NB4 (cell line): ENCODE results near the gene FBXO21.

Experiments used
- MYC ChIP-seq: IDR thresholded peaks from 2 replicates; pipeline ENCODE4 v1.6.1; 2011; ENCODE audit warnings: low read depth, low read length
- POLR2A ChIP-seq: IDR thresholded peaks from 2 replicates; pipeline ENCODE4 v1.6.1; 2011; ENCODE audit warnings: mild to moderate bottlenecking; ENCODE audit not compliant: insufficient read length; ENCODE audit errors: extremely low read depth
- TF ChIP-seq, protein P1 (sequence below): IDR thresholded peaks from one replicate; pipeline ENCODE4 v1.5.1; 2012; ENCODE audit warnings: low read depth, low read length
- TF ChIP-seq, protein P2 (sequence below): IDR thresholded peaks from 2 replicates; pipeline ENCODE4 v1.6.1; 2011; ENCODE audit warnings: low read depth, low read length

DNA sequence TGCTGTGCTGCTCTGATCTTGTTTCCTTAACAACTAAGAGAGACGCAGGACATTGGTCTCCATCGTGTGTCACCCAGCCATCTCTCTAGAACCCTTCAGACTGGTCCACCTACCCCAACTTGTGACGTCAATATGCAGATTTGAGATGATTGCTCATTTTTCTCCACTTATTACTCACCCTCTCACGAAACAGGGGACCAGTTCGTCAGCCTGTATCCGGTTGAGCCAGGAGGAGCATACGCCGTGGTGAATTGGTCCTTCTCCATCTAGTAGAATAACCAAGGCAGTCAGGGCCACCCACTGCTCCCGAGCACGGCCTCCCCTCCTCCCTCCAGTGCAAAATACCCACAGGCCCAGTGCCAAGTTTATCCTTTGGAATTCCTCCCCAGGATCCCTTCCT is 36.2 kb upstream of the FBXO21 start:
- TF ChIP-seq, protein P1, sequence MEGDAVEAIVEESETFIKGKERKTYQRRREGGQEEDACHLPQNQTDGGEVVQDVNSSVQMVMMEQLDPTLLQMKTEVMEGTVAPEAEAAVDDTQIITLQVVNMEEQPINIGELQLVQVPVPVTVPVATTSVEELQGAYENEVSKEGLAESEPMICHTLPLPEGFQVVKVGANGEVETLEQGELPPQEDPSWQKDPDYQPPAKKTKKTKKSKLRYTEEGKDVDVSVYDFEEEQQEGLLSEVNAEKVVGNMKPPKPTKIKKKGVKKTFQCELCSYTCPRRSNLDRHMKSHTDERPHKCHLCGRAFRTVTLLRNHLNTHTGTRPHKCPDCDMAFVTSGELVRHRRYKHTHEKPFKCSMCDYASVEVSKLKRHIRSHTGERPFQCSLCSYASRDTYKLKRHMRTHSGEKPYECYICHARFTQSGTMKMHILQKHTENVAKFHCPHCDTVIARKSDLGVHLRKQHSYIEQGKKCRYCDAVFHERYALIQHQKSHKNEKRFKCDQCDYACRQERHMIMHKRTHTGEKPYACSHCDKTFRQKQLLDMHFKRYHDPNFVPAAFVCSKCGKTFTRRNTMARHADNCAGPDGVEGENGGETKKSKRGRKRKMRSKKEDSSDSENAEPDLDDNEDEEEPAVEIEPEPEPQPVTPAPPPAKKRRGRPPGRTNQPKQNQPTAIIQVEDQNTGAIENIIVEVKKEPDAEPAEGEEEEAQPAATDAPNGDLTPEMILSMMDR, result no peak
- TF ChIP-seq, protein P2, sequence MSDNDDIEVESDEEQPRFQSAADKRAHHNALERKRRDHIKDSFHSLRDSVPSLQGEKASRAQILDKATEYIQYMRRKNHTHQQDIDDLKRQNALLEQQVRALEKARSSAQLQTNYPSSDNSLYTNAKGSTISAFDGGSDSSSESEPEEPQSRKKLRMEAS, result no peak
- TF ChIP-seq POLR2A, result no peak
- TF ChIP-seq MYC, result no peak
